Cardiac fibroblast (primary cell): ENCODE data around the gene SMIM30.

Source experiments
- DNase-seq, 2 donors: peaks; one replicate each; pipeline versions ENCODE4 v3.0.0 to v3.0.0-alpha.2; 2010; ENCODE audit warnings: low read depth in 2 of 2
- H3K4me3 ChIP-seq, 2 donors: replicated peaks in 1 of 2; 1 replicate in 1 of 2; 2 replicates in 1 of 2; pipeline ENCODE4 v1.5.1; 2011; ENCODE audit warnings: low read depth in 2 of 2, low read length in 2 of 2, mild to moderate bottlenecking in 2 of 2, moderate library complexity in 1 of 2
- TF ChIP-seq, protein P1 (sequence below): IDR thresholded peaks from one replicate; pipeline ENCODE4 v1.5.1; 2011; ENCODE audit warnings: low read depth, mild to moderate bottlenecking, low read length, inconsistent platforms

Gene SMIM30

DNA sequence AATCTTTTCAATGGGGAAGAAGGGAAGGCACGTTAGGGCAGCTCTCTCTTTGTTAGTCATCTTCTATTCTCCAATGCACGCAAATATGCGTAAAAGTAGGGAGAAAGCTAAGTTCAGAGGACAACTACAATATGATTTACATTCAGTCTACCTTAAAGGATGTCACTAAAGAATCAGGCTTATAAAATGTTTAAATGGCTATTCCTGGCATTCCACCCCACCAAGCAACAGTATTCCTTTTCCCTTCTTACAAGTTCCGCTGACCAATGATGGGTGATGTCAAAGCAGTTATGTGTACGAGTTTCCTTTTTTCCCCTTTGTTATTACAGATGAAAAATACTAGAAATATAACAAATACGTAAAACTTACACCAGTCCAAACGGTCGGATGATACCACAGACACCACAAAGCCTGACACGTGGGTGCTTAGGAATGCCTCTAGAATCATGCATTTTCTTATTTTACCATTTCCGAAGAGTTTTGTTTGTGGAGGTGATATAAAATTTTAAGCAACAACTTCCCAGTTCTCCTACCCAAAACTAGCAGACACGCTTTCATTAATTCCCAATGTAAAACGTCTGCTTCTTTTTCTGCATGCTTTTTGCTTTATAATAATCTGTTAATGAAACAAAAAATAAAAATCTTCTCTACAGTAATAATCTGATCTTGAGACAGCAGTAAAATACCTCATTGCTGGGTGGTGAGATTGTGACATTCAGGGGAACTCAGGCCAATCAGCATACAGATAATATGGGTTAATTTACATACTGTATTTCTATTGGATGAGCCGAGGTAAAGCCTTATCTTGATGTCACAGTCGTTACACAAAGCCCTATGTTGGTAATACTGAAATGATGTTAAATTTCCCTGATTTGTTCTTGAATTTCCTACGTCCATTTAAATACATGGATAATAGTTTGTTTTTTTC lies 31.0 kb downstream of the SMIM30 start:
- H3K4me3 ChIP-seq = peak overlapping the region in 1 of 2 donors; percentile 55
- TF ChIP-seq, protein P1, sequence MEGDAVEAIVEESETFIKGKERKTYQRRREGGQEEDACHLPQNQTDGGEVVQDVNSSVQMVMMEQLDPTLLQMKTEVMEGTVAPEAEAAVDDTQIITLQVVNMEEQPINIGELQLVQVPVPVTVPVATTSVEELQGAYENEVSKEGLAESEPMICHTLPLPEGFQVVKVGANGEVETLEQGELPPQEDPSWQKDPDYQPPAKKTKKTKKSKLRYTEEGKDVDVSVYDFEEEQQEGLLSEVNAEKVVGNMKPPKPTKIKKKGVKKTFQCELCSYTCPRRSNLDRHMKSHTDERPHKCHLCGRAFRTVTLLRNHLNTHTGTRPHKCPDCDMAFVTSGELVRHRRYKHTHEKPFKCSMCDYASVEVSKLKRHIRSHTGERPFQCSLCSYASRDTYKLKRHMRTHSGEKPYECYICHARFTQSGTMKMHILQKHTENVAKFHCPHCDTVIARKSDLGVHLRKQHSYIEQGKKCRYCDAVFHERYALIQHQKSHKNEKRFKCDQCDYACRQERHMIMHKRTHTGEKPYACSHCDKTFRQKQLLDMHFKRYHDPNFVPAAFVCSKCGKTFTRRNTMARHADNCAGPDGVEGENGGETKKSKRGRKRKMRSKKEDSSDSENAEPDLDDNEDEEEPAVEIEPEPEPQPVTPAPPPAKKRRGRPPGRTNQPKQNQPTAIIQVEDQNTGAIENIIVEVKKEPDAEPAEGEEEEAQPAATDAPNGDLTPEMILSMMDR = no peak
- DNase-seq = peak; percentile 60 to 86

DNA sequence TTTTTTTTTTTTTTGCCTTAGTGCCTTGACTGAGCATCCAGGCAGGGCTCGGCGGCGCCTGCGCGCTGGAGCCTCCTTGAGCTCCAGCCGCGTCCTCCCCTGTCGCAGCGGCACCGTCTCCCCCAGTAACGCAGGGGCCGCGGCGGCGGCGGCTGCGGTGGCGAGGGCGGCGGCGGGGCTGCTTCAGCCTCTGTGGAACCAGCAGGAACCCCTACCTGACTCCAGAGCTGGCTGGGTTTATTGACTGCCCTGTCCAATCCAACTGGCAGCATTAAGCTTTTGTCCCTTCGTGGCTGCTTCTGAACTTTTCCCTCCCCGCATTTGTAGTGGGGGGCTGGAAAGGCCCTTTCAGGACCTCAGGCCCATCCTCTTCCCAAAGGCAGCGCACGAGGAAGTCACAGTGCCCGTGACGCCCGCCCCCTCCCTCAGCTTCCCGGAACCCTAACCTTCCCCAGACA lies 31.9 kb downstream of the SMIM30 start, which contains the start of gene GPR85:
TSS of gene GPR85 (minus strand) at position 397 of the 458 bp plus-strand sequence. CDS start 2,106 bp downstream, outside the sequence.
- peak; percentile 65 to 70 for DNase-seq
- H3K4me3 ChIP-seq = peak within 1 kb of the TSS; percentile 42 to 55

DNA sequence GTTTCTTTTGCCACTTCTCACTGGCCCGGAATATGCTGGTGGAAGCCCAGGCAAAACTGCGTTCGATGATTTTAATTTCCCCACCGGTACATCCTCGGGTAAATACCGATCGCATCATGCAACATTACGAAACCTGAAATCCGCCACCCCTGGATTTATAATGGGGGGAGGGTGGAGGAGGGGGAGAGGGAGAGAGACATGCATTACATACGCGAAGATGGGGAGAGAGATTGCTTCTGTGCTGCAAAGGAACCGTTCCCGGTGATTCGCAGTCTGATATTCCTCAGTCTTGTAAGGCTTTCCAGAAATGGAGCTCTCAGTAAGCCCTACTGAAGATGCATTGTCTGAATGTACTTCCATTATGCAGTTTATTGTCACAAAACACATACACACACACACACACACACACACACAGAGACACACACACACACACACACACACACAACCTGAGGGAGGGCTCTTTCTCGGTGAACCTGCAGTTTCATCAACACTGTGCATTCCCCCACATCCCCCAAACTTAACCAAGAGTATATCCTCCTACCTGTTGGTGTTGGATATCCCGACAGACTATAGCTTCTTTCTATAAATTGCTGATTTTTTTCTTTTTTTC lies 32.5 kb downstream of the SMIM30 start:
- peak overlapping the region; percentile 11 to 55 for H3K4me3 ChIP-seq
- TF ChIP-seq, protein P1 = no peak
- DNase-seq = peak in 1 of 2 donors; percentile 25

More for the DNA sequence above, 31.9 kb downstream of the SMIM30 start, which contains the start of gene GPR85:
- TF ChIP-seq, protein P1 = no peak

DNA sequence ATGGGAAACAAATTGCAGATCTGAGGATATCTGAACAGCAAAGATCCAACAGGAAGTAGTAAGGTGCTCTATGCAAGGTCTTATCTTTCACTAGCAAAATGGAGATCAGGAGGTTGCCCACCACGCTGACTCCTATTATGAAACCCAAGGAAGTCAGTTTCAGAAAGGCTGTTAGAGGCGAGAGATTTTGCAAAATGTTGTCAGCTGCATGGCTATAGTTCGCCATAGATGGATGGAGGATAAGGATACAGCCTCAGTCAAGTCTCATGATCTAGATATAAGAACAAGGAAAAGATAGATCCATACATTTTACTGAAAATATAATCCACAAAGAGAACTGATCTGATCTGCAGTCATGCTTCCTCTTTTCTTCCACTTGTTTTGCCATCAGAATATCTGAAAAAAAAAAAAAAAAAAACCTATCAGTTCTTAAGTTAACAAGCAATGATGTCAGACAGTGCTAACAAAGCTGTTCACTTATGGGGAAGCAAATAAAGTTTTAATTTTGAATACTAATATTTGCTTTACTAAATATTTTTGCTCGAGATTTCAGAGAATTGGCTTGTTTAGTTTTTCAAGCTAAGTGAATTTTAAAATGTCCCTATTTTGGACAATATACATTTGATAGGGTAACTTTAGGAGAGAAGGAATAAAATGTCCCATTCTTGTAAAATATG lies 33.7 kb downstream of the SMIM30 start:
- no peak overlapping the region for H3K4me3 ChIP-seq
- TF ChIP-seq, protein P1 = no peak
- DNase-seq = no peak

DNA sequence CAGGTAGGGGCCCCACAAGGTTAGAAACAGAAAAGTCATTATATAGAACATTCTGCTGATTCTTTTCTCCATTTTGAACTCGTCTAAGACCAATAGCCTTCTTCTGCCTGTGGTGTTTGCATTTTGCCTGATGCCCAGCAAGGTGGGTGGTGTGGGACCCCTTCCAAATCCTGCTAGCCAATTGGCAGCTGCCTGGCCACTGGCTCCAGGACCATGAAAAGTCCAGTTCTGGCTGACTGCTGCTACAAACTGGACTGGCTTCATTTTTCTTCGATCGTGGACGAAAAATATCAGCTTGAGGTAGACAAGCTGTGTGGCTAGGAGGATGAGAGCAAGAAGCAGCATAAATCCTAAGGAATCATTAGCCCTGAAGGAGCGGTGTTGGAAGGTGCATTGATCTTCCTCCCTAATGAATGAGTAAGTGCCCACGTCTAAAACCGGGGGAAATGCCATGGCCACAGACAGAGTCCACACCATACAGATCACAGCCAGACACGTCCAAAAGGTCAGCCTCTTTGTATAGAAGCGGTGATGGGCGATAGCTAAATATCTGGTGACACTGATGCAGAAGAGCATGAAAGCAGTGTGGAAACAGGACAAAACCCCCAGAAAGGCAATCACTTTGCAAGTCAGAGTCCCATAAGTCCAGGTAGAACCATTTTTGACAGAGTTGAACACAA lies 34.4 kb downstream of the SMIM30 start:
- no peak for DNase-seq
- no peak overlapping the region for H3K4me3 ChIP-seq
- TF ChIP-seq, protein P1 = no peak
